OCI-LY1 (cell line): ENCODE data around the gene NUBP2.

ENCODE experiments used
- EZH2 ChIP-seq: fragments of 200-600 bp; sonication (generic), shearing (Covaris generic); IDR thresholded peaks from 2 replicates; pipeline ENCODE4 v1.8.0; 2017; ENCODE audit warnings: borderline replicate concordance, mixed run types, mild to moderate bottlenecking, antibody characterized with exemption, low read length, moderate library complexity, mixed read lengths
- TF ChIP-seq, protein P1 (sequence below): fragments of 200-600 bp; sonication (generic), shearing (Covaris generic); IDR thresholded peaks from 2 replicates; pipeline ENCODE4 v1.5.1; 2017; ENCODE audit warnings: mild to moderate bottlenecking, antibody characterized with exemption, low read length, moderate library complexity, mixed read lengths

DNA sequence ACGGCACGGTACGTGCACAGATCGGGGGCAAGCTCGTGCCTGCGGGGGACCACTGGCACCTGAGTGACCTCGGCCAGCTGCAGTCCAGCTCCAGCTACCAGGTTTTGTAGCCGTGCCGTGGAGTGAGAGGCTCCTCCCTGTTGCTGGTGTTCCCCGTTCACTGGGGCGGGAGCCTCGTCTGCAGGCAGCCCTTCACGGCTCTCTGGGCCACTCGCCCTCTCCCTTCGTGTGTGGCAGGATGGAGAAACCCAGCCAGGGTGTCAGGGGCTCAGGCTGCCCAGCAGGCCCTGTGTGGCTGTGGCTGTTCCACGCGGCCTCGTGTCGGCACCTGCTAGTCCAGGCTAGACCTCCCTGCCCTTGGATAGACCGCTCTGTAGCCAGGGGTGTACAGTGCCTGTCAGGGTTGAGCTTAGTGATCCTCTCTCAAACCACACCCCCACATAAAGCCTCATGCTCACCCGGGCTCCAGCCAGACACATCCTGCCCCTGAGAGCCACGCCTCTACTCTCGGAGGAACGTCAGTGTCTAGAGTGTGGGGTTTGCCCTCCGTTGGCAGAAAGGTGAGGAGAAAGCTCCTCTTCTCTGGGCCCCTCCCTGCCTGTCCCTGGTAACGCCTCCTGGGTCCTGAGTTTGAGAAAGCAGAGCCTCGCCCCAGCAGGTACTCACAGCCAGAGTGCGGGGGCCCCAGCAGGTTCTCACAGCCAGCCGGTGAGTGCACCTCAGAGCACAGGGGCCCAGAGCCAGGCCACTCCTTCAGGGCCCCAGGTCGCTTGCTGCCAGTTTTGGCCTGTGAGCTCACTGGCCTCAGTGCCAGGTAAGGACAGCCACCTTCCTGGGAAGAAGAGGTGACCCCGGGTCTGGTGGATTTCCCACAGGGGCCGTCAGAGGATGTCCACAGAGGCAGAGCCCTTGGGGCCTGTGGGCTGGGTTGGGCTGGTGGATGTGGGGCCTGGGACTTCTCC is 39.1 kb upstream of the NUBP2 start:
- TF ChIP-seq, protein P1, sequence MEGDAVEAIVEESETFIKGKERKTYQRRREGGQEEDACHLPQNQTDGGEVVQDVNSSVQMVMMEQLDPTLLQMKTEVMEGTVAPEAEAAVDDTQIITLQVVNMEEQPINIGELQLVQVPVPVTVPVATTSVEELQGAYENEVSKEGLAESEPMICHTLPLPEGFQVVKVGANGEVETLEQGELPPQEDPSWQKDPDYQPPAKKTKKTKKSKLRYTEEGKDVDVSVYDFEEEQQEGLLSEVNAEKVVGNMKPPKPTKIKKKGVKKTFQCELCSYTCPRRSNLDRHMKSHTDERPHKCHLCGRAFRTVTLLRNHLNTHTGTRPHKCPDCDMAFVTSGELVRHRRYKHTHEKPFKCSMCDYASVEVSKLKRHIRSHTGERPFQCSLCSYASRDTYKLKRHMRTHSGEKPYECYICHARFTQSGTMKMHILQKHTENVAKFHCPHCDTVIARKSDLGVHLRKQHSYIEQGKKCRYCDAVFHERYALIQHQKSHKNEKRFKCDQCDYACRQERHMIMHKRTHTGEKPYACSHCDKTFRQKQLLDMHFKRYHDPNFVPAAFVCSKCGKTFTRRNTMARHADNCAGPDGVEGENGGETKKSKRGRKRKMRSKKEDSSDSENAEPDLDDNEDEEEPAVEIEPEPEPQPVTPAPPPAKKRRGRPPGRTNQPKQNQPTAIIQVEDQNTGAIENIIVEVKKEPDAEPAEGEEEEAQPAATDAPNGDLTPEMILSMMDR: no peak
- no peak for TF ChIP-seq EZH2
